ENCODE data around the gene SDR9C7. TPM values are rescaled to one million over a fixed set of nuclear protein-coding genes. Genes with fewer than 3 reads are reported as not detected.
"Not testable (repeated sequence)": the region's sequence is repeated elsewhere in the genome, so short reads cannot be mapped to it uniquely, and the experiment has no call there.

SDR9C7 gene
- total RNA-seq, 1 experiment from 2014 or later, result 0.28 TPM

- Histone ChIP-seq H3K36me3 (replicated peaks; ENCODE audit: control insufficient read depth, insufficient read depth, low read length) (no peaks in the 10 kb centered on the region), H3K4me3 (ENCODE audit: insufficient read depth, low read depth, low read length) (no peak overlapping the region), H3K27me3 (ENCODE audit: control insufficient read depth, insufficient read depth, low read length) (no peaks in the 10 kb centered on the region)
- no peak for DNase-seq
Observed at GRCh38 chr12:56880125-56880992, 53.8 kb downstream of the SDR9C7 start.

DNA sequence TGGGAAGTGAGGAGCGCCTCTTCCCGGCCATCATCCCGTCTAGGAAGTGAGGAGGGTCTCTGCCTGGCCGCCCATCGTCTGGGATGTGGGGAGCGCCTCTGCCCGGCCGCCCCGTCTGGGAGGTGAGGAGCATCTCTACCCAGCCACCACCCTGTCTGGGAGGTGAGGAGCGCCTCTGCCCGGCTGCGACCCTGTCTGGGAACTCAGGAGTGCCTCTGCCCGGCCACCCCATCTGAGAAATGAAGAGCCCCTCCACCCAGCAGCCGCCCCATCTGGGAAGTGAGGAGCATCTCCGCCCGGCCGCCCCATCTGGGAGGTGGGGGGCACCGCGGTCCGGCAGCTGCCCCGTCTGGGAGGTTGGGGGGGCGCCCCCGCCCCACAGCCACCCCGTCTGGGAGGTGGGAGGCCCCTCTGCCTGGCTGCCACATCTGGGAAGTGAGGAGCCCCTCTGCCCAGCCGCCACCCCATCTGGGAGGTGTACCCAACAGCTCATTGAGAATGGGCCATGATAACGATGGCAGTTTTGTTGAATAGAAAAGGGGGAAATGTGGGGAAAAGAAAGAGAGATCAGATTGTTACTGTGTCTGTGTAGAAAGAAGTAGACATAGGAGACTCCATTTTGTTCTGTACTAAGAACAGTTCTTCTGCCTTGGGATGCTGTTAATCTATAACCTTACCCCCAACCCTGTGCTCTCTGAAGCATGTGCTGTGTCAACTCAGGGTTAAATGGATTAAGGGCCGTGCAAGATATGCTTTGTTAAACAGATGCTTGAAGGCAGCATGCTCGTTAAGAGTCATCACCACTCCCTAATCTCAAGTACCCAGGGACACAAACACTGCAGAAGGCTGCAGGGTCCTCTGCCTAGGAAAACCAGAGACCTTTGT lies 54.7 kb downstream of the SDR9C7 start:
- not testable (repeated sequence) for DNase-seq; H3K4me3 ChIP-seq (ENCODE audit: insufficient read depth, low read depth, low read length); H3K36me3 ChIP-seq (replicated peaks; ENCODE audit: control insufficient read depth, insufficient read depth, low read length); H3K27me3 ChIP-seq (ENCODE audit: control insufficient read depth, insufficient read depth, low read length)

- Histone ChIP-seq H3K36me3 (replicated peaks; ENCODE audit: control insufficient read depth, insufficient read depth, low read length) (no peaks in the 10 kb centered on the region), H3K4me3 (ENCODE audit: insufficient read depth, low read depth, low read length) (no peak overlapping the region), H3K27me3 (ENCODE audit: control insufficient read depth, insufficient read depth, low read length) (no peaks in the 10 kb centered on the region)
- DNase-seq, result no peak
Observed at GRCh38 chr12:56878010-56878339, 56.2 kb downstream of the SDR9C7 start.

GRCh38 chr12:56877195-56878009 lies 56.8 kb downstream of the SDR9C7 start:
- Histone ChIP-seq H3K36me3 (replicated peaks; ENCODE audit: control insufficient read depth, insufficient read depth, low read length) (no peaks in the 10 kb centered on the region), H3K4me3 (ENCODE audit: insufficient read depth, low read depth, low read length) (no peak overlapping the region), H3K27me3 (ENCODE audit: control insufficient read depth, insufficient read depth, low read length) (no peaks in the 10 kb centered on the region)
- DNase-seq, result no peak

GRCh38 chr12:56874821-56875220 lies 59.4 kb downstream of the SDR9C7 start:
- Histone ChIP-seq H3K36me3 (replicated peaks; ENCODE audit: control insufficient read depth, insufficient read depth, low read length) (no peaks in the 10 kb centered on the region), H3K27me3 (ENCODE audit: control insufficient read depth, insufficient read depth, low read length) (no peaks in the 10 kb centered on the region), H3K4me3 (ENCODE audit: insufficient read depth, low read depth, low read length) (no peak overlapping the region)
- no peak for DNase-seq

DNA sequence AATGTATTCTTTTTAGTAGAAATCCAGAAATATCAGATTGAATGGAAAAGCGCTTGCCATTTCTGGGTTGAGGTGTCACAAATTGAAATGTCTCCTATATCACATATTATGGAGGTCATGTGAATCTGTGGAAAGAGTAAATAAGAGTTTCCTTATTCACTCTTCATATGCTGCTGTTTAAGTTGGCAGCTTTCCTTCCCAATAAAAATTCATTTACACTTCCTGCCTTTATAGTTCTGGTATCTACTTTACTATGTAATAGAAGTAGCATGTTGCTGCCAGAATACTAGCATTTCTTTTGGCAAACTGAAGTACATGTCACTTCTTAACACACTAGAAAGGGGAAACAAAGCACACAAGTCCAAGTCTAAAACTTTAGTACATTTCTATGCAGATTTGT lies 60.8 kb downstream of the SDR9C7 start:
- no peak overlapping the region for H3K4me3 ChIP-seq (ENCODE audit: insufficient read depth, low read depth, low read length)
- H3K36me3 ChIP-seq (replicated peaks; ENCODE audit: control insufficient read depth, insufficient read depth, low read length), result no peaks in the 10 kb centered on the region
- H3K27me3 ChIP-seq (ENCODE audit: control insufficient read depth, insufficient read depth, low read length), result no peaks in the 10 kb centered on the region
- no peak for DNase-seq

Other genes starting within 250 kb of the SDR9C7 start
- gene PTGES3, start 246.1 kb downstream of the SDR9C7 start, total RNA-seq (2014; rRNA removed; shearing (Covaris generic)), result 167 and 189 TPM in 2 replicates
- gene NACA, start 209.1 kb downstream of the SDR9C7 start, total RNA-seq (2014; rRNA removed; shearing (Covaris generic)), result 1,507 and 1,762 TPM in 2 replicates
- 44.0 and 70.2 TPM in 2 replicates for gene PRIM1, start 182.1 kb downstream of the SDR9C7 start, total RNA-seq (2014; rRNA removed; shearing (Covaris generic))
- gene HSD17B6, start 171.1 kb downstream of the SDR9C7 start, total RNA-seq (2014; rRNA removed; shearing (Covaris generic)), result 3.5 and 6.7 TPM in 2 replicates
- 0.63 and 0.66 TPM in 2 replicates for gene RDH16, start 23.2 kb upstream of the SDR9C7 start, total RNA-seq (2014; rRNA removed; shearing (Covaris generic))
- gene ZBTB39, start 72.1 kb upstream of the SDR9C7 start, total RNA-seq (2014; rRNA removed; shearing (Covaris generic)), result 11.6 and 13.0 TPM in 2 replicates
- gene TAC3, start 82.1 kb upstream of the SDR9C7 start, total RNA-seq (2014; rRNA removed; shearing (Covaris generic)), result 1.00 and 1.2 TPM in 2 replicates
- 0.24 and 0.59 TPM in 2 replicates for gene MYO1A, start 115.7 kb upstream of the SDR9C7 start, total RNA-seq (2014; rRNA removed; shearing (Covaris generic))
- gene NEMP1, start 144.4 kb upstream of the SDR9C7 start, total RNA-seq (2014; rRNA removed; shearing (Covaris generic)), result 22.6 and 30.6 TPM in 2 replicates
- gene NAB2, start 154.7 kb upstream of the SDR9C7 start, total RNA-seq (2014; rRNA removed; shearing (Covaris generic)), result 19.0 and 20.8 TPM in 2 replicates
- gene STAT6, start 177.0 kb upstream of the SDR9C7 start, total RNA-seq (2014; rRNA removed; shearing (Covaris generic)), result 43.5 and 51.5 TPM in 2 replicates
- 17.3 and 23.9 TPM in 2 replicates for gene LRP1, start 194.1 kb upstream of the SDR9C7 start, total RNA-seq (2014; rRNA removed; shearing (Covaris generic))
- gene LRP1-AS, start 213.2 kb upstream of the SDR9C7 start, total RNA-seq (2014; rRNA removed; shearing (Covaris generic)), result not detected in 2 replicates